SK-N-SH treated with all-trans-retinoic acid at 6 μM for 48 hours (cell line): ENCODE results near the gene LENG9.

Source experiments
- ATAC-seq: fragments of 200-7000 bp; cut with Tn5 transposase; 3 replicates; pipeline ENCODE4 v1.9.1; 2020; ENCODE audit warnings: mild to moderate bottlenecking, moderate library complexity
- ARNTL ChIP-seq: fragments of 450-650 bp; formaldehyde crosslinking; IDR thresholded peaks from 2 replicates; pipeline ENCODE4 v1.5.0; 2020; ENCODE audit warnings: low read depth, mild to moderate bottlenecking, moderate library complexity, borderline replicate concordance
- BACH2 ChIP-seq: fragments of 250-450 bp; sonication (Bioruptor Pico); IDR thresholded peaks from 2 replicates; pipeline ENCODE4 v1.9.0; 2021; ENCODE audit warnings: mild to moderate bottlenecking, borderline replicate concordance
- CREB5 ChIP-seq: fragments of 250-450 bp; sonication (Bioruptor Pico); IDR thresholded peaks from 2 replicates; pipeline ENCODE4 v1.5.1; 2020; ENCODE audit warnings: low read depth, mild to moderate bottlenecking, moderate library complexity
- ESRRG ChIP-seq: fragments of 250-450 bp; sonication (Bioruptor Pico); IDR thresholded peaks from 2 replicates; pipeline ENCODE4 v1.6.1; 2021; ENCODE audit warnings: mild to moderate bottlenecking
- GLIS3 ChIP-seq: fragments of 250-450 bp; sonication (Bioruptor Pico); IDR thresholded peaks from 2 replicates; pipeline ENCODE4 v1.5.0; 2020; ENCODE audit warnings: mild to moderate bottlenecking, moderate library complexity
- ISL1 ChIP-seq: fragments of 250-450 bp; sonication (Bioruptor Pico); IDR thresholded peaks from 2 replicates; pipeline ENCODE4 v2.1.2; 2022; ENCODE audit warnings: mild to moderate bottlenecking, moderate library complexity
- OSR1 ChIP-seq: fragments of 250-450 bp; sonication (Bioruptor Pico); IDR thresholded peaks from 2 replicates; pipeline ENCODE4 v1.8.0; 2022; ENCODE audit warnings: moderate library complexity, mild to moderate bottlenecking, inconsistent platforms
- PATZ1 ChIP-seq: fragments of 250-450 bp; sonication (Bioruptor Pico); IDR thresholded peaks from 2 replicates; pipeline ENCODE4 v1.8.0; 2020; ENCODE audit warnings: mild to moderate bottlenecking, moderate library complexity, borderline replicate concordance
- PPARA ChIP-seq: fragments of 250-450 bp; sonication (Bioruptor Pico); IDR thresholded peaks from 2 replicates; pipeline ENCODE4 v1.5.0; 2020; ENCODE audit warnings: mild to moderate bottlenecking, borderline replicate concordance
- RARB ChIP-seq: fragments of 250-450 bp; sonication (Bioruptor Pico); IDR thresholded peaks from 2 replicates; pipeline ENCODE4 v1.8.0; 2021; ENCODE audit warnings: mild to moderate bottlenecking, moderate library complexity
- SNAI2 ChIP-seq: fragments of 250-450 bp; sonication (Bioruptor Pico); IDR thresholded peaks from 2 replicates; pipeline ENCODE4 v1.5.0; 2020; ENCODE audit warnings: mild to moderate bottlenecking, moderate library complexity
- TOX ChIP-seq: fragments of 250-450 bp; sonication (Bioruptor Pico); IDR thresholded peaks from 2 replicates; pipeline ENCODE4 v1.8.0; 2021; ENCODE audit warnings: mild to moderate bottlenecking, moderate library complexity, borderline replicate concordance
- TSHZ2 ChIP-seq: fragments of 250-450 bp; sonication (Bioruptor Pico); IDR thresholded peaks from 2 replicates; pipeline ENCODE4 v1.5.0; 2020; ENCODE audit warnings: mild to moderate bottlenecking, moderate library complexity
- ZC3H10 ChIP-seq: fragments of 250-450 bp; sonication (Bioruptor Pico); IDR thresholded peaks from 2 replicates; pipeline ENCODE4 v1.5.1; 2021; ENCODE audit warnings: mild to moderate bottlenecking, moderate library complexity
- ZFP3 ChIP-seq: fragments of 250-450 bp; sonication (Bioruptor Pico); IDR thresholded peaks from 2 replicates; pipeline ENCODE4 v1.5.0; 2020; ENCODE audit warnings: mild to moderate bottlenecking, moderate library complexity
- ZFP30 ChIP-seq: fragments of 450-650 bp; formaldehyde crosslinking; IDR thresholded peaks from 2 replicates; pipeline ENCODE4 v1.5.0; 2022; ENCODE audit warnings: mild to moderate bottlenecking, moderate library complexity
- ZNF565 ChIP-seq: fragments of 450-650 bp; formaldehyde crosslinking; conservative IDR thresholded peaks from 2 replicates; pipeline ENCODE4 v1.5.0; 2020; ENCODE audit warnings: low read depth, mild to moderate bottlenecking, moderate library complexity
- ZNF70 ChIP-seq: fragments of 450-650 bp; formaldehyde crosslinking; IDR thresholded peaks from 2 replicates; pipeline ENCODE4 v1.5.0; 2020; ENCODE audit warnings: mild to moderate bottlenecking, moderate library complexity
- ZNF8 ChIP-seq: fragments of 450-650 bp; formaldehyde crosslinking; IDR thresholded peaks from 2 replicates; pipeline ENCODE4 v1.5.0; 2020; ENCODE audit warnings: mild to moderate bottlenecking, moderate library complexity
- TF ChIP-seq, protein P1 (sequence below): fragments of 250-450 bp; sonication (Bioruptor Pico); IDR thresholded peaks from 2 replicates; pipeline ENCODE4 v1.5.1; 2021; ENCODE audit warnings: mild to moderate bottlenecking, moderate library complexity

Gene LENG9

GRCh38 chr19:54421521-54421920, 42.1 kb downstream of the LENG9 start:
- no peak for ATAC-seq
- TF ChIP-seq, protein P1, sequence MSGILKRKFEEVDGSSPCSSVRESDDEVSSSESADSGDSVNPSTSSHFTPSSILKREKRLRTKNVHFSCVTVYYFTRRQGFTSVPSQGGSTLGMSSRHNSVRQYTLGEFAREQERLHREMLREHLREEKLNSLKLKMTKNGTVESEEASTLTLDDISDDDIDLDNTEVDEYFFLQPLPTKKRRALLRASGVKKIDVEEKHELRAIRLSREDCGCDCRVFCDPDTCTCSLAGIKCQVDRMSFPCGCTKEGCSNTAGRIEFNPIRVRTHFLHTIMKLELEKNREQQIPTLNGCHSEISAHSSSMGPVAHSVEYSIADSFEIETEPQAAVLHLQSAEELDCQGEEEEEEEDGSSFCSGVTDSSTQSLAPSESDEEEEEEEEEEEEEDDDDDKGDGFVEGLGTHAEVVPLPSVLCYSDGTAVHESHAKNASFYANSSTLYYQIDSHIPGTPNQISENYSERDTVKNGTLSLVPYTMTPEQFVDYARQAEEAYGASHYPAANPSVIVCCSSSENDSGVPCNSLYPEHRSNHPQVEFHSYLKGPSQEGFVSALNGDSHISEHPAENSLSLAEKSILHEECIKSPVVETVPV (CRISPR knock-in tag), result no peak
- TF ChIP-seq GLIS3 (CRISPR knock-in tag) (no peak), RARB (CRISPR knock-in tag) (no peak), ZFP30 (no peak), ARNTL (CRISPR knock-in tag) (no peak), ZNF565 (CRISPR knock-in tag) (no peak), TOX (CRISPR knock-in tag) (no peak)

DNA sequence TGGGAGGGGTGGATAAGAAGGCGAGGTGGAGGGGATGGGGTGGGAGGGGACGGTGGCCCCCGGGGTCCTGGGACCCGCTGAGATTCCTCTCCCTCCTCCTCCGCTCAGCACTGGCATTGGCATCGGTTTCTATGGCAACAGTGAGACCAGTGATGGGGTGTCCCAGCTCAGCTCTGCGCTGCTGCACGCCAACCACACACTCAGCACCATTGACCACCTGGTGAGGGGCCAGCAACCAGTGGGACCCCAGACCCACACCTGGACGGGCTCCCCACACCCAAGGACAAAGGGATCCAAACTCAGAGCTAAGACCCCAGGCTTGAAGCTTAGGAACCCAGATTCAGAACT, 42.4 kb downstream of the LENG9 start:
- TF ChIP-seq GLIS3 (CRISPR knock-in tag), result no peak
- TF ChIP-seq, all 23 proteins: peak for 0
- ATAC-seq, result no peak

DNA sequence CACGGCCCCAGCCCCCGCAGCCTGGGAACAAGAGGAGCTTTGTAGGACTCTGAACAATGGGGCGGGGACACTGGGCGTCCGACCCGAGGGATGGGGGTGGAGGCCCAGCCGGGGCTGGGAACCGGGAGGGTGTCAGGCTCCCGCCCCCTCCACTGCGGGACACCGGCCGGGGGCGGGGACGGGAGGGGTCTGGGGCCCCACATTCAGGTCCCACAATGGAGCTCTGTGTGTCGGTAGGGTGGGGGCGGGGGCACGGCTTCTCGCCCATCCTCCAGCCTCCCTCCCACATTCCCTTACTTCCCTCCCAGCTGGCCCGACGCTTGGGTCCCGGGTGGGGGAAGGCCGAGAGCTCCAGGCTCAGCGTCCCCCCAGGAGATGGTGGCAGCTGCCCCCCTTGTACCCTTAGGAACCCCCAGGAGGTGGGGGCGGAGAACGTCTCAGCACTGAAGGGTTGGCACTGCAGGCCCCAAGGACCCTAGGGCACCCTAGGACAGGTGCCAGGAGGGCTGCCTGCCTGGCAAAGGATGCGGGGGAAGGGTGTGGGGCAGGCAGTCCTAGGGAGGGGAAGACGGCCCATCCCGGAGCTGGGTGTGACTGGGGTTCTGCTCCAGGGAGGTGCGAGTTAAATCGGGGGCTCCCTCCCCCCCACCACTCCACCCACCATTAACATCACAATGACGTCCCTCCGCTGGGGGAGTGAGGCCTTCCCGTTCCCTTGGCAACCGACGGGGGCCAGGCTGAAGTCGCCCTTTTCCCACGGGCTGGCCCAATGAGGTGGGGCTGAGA, 43.0 kb downstream of the LENG9 start:
- no peak for TF ChIP-seq ZNF70
- no peak for ATAC-seq

DNA sequence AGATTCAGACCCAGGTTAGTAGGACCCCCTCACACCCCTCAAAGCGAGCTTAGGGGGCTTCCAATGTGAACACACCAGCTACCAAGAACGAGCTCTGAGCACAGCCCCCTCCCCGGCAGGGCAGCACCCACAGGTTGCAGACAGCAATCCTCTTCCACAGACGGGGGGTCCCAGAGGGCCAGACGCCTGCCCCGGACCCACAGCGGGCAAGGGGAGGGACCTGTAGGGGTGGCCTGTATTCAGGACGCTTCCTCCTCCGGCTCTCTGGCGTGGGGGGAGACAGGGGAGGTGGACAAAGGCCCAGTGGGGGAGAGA, 43.6 kb downstream of the LENG9 start:
- TF ChIP-seq TSHZ2 (CRISPR knock-in tag), result no peak
- no peak for TF ChIP-seq PPARA (CRISPR knock-in tag)
- TF ChIP-seq, protein P1 (CRISPR knock-in tag), result no peak
- TF ChIP-seq ZNF8 (CRISPR knock-in tag), result no peak
- no peak for TF ChIP-seq OSR1 (CRISPR knock-in tag)
- TF ChIP-seq CREB5 (CRISPR knock-in tag), result no peak
- no peak for TF ChIP-seq ARNTL (CRISPR knock-in tag)
- TF ChIP-seq BACH2 (CRISPR knock-in tag), result no peak
- no peak for TF ChIP-seq ZNF70
- no peak for TF ChIP-seq ISL1 (CRISPR knock-in tag)
- no peak for TF ChIP-seq PATZ1 (CRISPR knock-in tag)
- TF ChIP-seq SNAI2 (CRISPR knock-in tag), result no peak
- TF ChIP-seq RARB (CRISPR knock-in tag), result no peak
- no peak for TF ChIP-seq ZC3H10
- no peak for TF ChIP-seq ZFP3 (CRISPR knock-in tag)
- TF ChIP-seq GLIS3 (CRISPR knock-in tag), result no peak
- TF ChIP-seq ESRRG (CRISPR knock-in tag), result no peak
- no peak for TF ChIP-seq ZFP30

More for the DNA sequence above, 43.6 kb downstream of the LENG9 start:
- ATAC-seq, result no peak
